Activated CD4-positive, alpha-beta T cell treated with anti-CD3 and anti-CD28 coated beads for 1 hour (primary cell): ENCODE results near the gene ABCC4.
"Not testable (repeated sequence)": the region's sequence is repeated elsewhere in the genome, so short reads cannot be mapped to it uniquely, and the experiment has no call there.

Experiments
- DNase-seq: peaks from one replicate; pipeline ENCODE4 v3.0.0-alpha.2; 2020

Gene ABCC4

DNA sequence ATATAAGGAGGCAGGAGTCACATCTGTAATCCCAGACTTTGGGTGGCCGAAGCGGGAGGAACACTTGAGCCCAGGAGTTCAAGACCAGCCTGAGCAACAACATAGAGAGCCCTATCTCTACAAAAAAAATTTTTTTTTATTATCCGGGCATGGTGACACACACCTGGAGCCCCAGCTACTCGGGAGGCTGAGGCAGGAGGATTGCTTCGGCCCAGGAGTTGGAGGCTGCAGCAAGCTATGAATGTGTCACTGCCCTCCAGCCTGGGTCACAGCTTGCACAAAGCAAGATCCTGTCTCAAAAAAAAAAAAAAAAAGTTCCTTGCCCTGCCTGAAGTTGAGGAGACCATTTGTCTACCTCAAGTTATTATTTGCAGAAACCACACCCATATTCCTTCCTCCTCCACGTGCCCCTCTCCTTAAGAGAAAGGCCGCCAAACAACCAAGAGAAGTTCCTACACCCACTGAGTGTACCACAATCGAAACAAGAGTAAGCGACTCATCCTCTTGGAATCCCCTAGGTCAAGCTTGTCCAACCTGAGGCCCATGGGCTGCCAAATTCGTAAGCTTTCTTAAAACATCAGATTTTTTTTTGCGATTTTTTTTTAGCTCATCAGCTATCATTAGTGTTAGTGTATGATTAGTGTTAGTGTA, 2.2 kb downstream of the ABCC4 start:
- no peak for DNase-seq

- no peak for DNase-seq
These were observed 2.9 kb downstream of the ABCC4 start for GRCh38 chr13:95298169-95298965.

- DNase-seq: no peak
These were observed 4.8 kb downstream of the ABCC4 start for GRCh38 chr13:95296326-95296925.

DNA sequence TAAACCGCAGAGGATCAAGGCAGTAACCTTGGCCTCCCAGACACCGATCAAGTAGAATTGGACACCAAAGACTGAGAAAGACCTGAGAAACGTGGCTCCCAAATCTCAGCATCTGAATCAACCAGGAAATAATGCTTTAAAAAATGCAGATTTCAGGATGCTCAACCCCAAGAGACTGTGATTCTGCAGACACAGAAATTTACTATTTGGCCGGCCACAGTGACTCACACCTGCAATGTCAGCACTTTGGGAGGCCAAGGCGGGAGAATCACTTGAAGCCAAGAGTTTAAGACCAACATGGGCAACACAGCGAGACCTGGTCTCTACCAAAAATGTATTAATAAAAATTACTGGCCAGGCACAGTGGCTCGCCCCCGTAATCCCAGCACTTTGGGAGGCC, 6.2 kb downstream of the ABCC4 start:
- DNase-seq: no peak

- no peak for DNase-seq
These were observed 8.6 kb downstream of the ABCC4 start for GRCh38 chr13:95292622-95293021.

- not testable (repeated sequence) for DNase-seq
These were observed 11.3 kb downstream of the ABCC4 start for GRCh38 chr13:95289901-95290300.

- no peak for DNase-seq
These were observed 12.2 kb downstream of the ABCC4 start for GRCh38 chr13:95289020-95289444.

- DNase-seq: no peak
These were observed 16.8 kb downstream of the ABCC4 start for GRCh38 chr13:95284436-95284835.

DNA sequence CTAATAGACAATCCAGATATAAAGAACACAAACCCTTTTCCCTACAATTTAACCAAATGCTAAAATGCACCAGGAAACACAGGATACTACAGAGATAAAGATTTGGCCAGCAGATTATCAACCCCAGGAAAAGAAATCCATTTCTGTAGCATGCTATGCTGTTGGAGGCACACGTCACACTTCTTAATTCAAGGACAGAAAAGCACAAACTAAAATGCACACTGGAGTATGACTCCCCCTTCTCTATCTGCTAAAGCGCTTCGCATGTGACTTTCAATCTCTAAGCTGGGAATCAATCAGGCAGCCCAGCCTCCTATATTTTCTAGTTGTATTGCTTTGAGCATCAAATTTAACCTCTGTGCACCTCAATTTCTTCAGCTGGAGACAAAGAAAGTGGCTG, 22.2 kb downstream of the ABCC4 start:
- no peak for DNase-seq

DNA sequence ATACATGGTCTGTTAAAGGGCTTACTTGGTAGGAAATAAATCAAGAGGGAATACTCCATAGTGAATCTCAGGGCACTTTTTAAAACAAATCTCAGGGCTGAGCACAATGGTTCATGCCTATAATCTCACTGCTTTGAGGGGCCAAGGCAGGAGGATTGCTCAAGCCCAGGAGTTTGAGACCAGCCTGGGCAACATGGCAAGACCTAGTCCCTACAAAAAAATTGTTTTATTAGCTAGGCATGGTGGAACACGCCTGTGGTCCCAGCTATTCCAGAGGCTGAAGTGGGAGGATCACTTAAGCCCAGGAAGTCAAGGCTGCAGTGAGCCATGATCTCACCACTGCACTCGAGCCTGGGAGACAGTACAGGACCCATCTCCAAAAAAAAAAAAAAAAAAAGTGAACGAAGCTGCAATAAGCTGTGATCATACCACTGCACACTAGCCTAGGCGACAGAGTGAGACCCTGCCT, 25.2 kb downstream of the ABCC4 start:
- DNase-seq: no peak

DNA sequence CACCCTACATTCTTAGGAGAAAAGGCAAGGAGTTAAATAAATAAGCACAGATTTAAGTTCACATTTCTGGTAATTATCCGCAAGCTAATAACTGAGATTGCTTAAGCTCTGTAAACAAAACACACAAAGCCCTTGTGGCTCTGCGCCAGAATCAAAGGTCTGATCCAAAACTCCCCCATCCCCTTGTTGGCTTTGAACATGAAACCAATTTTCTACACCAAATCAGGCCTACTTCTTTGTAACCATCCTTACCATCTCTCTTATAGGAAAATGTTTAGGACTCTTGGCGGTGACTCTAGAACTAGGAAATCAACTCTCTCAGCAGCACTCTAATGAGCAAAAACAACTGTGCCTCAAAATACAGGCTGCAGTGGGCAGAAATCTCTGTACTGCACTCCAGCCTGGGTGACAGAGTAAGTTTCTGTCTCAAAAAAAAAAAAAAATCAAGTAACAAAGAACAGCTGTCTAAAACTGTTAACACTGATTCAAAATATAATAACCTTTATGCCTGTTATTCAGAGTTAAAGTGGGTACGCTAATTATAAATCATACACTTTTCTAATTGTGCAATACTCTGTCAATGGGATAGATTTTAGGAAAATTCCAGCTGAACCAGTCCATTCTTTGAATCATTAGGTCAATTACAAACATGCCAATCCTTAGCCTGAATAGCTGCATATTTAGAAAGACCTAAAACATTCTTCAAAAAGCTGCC, 25.8 kb downstream of the ABCC4 start:
- no peak for DNase-seq

DNA sequence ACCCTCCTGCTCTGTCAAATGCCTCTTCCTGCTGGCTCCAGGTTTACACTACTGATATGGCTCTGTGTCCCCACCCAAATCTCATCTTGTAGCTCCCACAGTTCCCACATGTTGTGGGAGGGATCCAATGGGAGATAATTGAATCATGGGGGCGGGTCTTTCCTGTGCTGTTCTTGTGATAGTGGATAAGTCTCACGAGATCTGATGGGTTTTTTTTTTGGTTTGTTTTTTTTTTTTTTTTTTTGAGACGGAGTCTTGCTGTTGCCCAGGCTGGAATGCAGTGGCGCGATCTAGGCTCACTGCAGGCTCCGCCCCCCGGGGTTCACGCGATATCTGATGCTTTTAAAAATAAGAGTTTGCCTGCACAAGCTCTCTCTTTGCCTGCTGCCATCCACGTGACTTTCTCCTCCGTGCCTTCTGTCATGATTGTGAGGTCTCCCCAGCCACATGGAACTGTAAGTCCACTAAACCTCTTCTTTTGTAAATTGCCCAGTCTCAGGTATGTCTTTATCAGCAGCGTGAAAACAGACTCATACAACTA, 27.6 kb downstream of the ABCC4 start:
- not testable (repeated sequence) for DNase-seq

DNA sequence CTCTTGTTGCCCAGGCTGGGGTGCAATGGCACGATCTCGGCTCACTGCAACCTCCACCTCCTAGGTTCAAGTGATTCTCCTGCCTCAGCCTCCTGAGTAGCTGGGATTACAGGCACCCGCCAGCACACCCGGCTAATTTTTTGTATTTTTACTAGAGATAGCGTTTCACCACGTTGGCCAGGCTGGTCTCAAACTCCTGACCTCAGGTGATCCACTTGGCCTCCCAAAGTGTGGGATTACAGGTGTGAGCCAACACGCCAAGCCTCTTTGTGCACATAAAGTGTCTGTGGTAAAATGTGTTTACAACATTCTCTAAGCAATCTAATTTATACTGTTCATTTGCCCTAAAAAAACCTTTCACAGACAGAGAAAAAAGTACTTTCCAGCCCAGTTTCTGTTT, 29.2 kb downstream of the ABCC4 start:
- not testable (repeated sequence) for DNase-seq

DNA sequence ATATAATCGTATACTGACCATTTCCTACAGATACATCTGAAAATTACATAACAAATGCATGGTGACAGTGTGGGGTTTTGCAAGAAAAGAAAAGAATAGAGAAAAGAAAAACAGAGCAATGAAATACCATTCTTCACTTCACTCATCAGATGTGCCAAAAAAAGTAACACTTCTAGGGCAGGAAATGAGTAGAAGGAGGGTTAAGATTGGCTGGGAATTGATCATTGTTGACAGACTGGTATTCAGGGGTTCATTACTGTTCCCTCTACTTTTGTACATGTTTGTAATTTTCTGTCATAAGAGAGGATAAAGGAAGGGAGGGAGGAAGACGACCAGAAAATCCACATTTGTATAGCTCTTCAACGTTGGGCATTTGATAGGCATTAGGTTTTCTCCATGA, 31.5 kb downstream of the ABCC4 start:
- no peak for DNase-seq

GRCh38 chr13:95268343-95269065, 32.7 kb downstream of the ABCC4 start:
- DNase-seq: not testable (repeated sequence)

DNA sequence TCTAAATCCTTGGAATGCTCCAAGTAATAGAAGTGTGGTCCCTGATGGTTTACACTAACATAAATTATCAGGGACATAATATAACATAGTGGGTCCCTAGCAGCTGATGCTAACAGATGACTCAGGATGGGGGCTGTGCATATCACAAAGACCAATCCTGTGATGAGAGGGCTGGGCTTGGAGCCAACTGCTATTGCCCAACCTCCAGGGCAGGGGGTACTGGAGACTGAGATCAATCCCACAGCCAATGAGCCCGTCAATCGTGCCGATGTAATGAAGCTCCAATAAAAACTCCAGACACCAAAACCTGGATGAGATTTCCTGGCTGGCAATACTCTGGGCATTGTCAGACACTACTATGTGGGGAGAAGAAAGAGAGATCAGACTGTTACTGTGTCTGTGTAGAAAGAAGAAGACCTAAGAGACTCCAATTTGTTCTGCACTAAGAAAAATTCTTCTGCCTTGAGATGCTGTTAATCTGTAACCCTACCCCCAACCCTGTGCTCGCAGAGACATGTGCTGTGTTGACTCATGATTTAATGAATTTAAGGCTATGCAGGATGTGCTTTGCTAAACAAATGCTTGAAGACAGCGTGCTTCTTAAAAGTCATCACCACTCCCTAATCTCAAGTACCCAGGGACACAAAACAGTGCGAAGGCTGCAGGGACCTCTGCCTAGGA, 33.4 kb downstream of the ABCC4 start:
- no peak for DNase-seq

GRCh38 chr13:95264225-95264624, 37.0 kb downstream of the ABCC4 start:
- no peak for DNase-seq

GRCh38 chr13:95262837-95263384, 38.3 kb downstream of the ABCC4 start:
- DNase-seq: no peak

DNA sequence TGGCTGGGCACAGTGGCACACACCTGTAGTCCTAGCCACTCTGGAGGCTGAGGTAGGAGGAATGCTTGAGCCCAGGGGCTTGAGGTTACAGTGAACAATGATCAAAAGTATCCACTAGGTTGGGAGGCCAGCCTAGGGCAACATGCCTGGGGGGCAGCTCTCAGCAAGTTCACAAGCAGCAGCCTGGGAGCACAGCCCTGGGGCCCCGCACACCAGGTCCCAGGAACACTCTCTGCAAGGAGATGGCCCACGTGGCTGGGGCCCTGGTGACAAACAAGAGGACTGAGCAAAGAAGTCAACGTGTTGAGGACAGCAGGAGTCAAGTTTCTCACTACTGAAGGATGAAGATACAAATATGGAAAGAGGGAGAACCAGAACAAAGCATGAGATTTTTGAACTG, 39.3 kb downstream of the ABCC4 start:
- DNase-seq: no peak

DNA sequence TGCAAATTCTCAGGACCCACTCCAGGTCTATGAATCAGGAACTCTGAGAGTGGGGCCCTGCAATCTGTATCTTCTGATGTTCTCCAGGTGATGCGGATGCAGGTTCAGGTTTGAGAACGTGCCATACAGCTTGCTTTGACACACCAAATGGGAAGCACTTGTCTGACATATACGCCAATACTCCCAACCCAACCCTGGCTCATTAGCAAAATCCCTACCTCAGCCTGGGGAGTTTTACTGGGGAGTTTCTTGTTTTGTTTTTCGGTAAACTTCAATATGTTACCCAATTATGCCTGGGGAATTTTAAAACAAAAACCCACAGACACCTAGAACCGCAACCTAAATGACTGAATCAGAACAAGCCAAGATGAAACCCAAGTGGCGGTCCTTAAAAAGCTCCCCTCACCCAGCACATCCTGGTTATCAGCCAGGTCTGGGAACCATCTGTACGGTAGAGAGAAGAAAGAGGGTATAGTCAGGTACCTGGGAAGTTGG, 41.2 kb downstream of the ABCC4 start:
- DNase-seq: no peak

DNA sequence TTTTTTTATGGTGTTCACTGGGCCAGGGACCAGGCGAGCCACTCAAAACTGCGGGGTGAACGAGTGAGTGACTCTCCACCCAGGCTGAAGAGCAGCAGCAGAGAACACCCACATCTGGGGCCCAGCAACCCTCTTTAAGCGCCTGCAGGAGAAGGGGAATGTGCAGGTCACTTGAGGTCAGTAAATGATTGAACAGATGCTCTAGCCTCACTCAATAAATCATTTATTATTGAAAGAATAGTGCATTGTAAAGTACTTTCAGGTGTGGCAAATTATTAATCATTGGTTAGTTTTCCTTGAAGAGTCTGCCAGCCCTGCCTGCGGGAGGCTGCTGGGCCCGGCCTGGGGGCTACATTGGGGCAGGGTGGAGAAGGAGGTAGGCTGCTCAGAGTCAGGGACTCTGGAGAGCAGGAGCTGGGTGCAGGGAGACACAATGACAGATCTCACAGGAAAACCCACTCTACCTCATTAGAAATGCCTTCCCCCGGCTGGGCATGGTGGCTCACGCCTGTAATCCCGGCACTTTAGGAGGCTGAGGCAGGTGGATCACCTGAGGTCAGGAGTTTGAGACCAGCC, 42.5 kb downstream of the ABCC4 start:
- DNase-seq: no peak
